ENCODE results near the gene PERM1. TPM values are rescaled to one million over a fixed set of nuclear protein-coding genes. Genes with fewer than 3 reads are reported as not detected.

Gene PERM1
- total and polyA plus RNA-seq, 2 of the 8 experiments (the other 6 are each of a cell fraction or from before 2014, with no cell fraction given) = not detected

GRCh38 chr1:973459-974292 is 8.2 kb downstream of the PERM1 start:
- peaks cover 5% of the 10 kb centered on the region; the same call in 1 of the 2 replicates for H3K23me2 ChIP-seq (ENCODE audit: low read depth, low read length)
- H3K27me3 ChIP-seq (replicated peaks in 1 of 4; ENCODE audit: control insufficient read depth in 3 of 4, extremely low read depth in 1 of 4, insufficient read depth in 3 of 4, low read length in 3 of 4) = peaks cover 0 to 38% (median 24%) of the 10 kb centered on the region in 4 experiments; a peak in 6 of 7 replicates
- H3K4me1 ChIP-seq (replicated peaks in 1 of 4; ENCODE audit: control insufficient read depth in 3 of 4, insufficient read depth in 4 of 4, low read length in 3 of 4) = peaks cover 0 to 15% (median 5%) of the 10 kb centered on the region in 4 experiments; a peak in 4 of 7 replicates
- no peak overlapping the region for H2BK20ac ChIP-seq (ENCODE audit: low read length)
- H4K20me1 ChIP-seq (replicated peaks in 1 of 2; ENCODE audit: control insufficient read depth in 1 of 2, insufficient read depth in 2 of 2, low read length in 2 of 2) = peaks cover 0 to 13% of the 10 kb centered on the region in 2 experiments
- H3K79me1 ChIP-seq (ENCODE audit: low read depth, low read length) = no peaks in the 10 kb centered on the region; the same call in 1 of the 2 replicates
- no peak overlapping the region for H3K27ac ChIP-seq (ENCODE audit: low read depth, low read length)
- no peak overlapping the region for H3K14ac ChIP-seq (ENCODE audit: insufficient read length)
- no peak overlapping the region for H2BK5ac ChIP-seq (ENCODE audit: low read depth, low read length)
- H2BK12ac ChIP-seq (ENCODE audit: low read depth, low read length) = no peak overlapping the region
- no peak overlapping the region for H3K9ac ChIP-seq (replicated peaks in 1 of 4; ENCODE audit: extremely low read depth in 1 of 4, low read depth in 3 of 4, low read length in 3 of 4)
- no peak overlapping the region for H4K91ac ChIP-seq (replicated peaks; ENCODE audit: insufficient read length, low read length)
- H3K4me3 ChIP-seq (ENCODE audit: extremely low read depth in 1 of 4, insufficient read depth in 2 of 4, low read depth in 3 of 4, low read length in 4 of 4) = no peak overlapping the region
- H3K4me2 ChIP-seq (ENCODE audit: insufficient read depth in 1 of 2, low read depth in 2 of 2, low read length in 2 of 2) = no peak overlapping the region
- no peak overlapping the region for H2BK120ac ChIP-seq (replicated peaks; ENCODE audit: low read depth, low read length)
- ChIA-PET CTCF (ENCODE audit: partially characterized antibody) (interaction anchor here (0.9 to 7.0 kb wide), 4 partner anchors 10 to 89 kb away, joined by 3 to 53 read pairs (median 8); partner anchors contain the start of gene PERM1), POLR2A (ENCODE audit: partially characterized antibody) (interaction anchor here (1.5 kb wide), 1 partner anchor 30 kb away, joined by 3 read pairs; no protein-coding TSS in a partner anchor)
- no peak overlapping the region for H3K23ac ChIP-seq (ENCODE audit: insufficient read length)
- no peak overlapping the region for H4K5ac ChIP-seq (ENCODE audit: insufficient read length, low read depth, low read length)
- no peak for FAIRE-seq
- no peak overlapping the region for H3K18ac ChIP-seq (ENCODE audit: extremely low read depth, low read length)
- no peak overlapping the region for H2AFZ ChIP-seq (ENCODE audit: low read length)
- peaks cover 0 to 3% of the 10 kb centered on the region in 2 experiments; a peak in 1 of 4 replicates for H3K79me2 ChIP-seq (ENCODE audit: control insufficient read depth in 1 of 2, insufficient read depth in 2 of 2, low read length in 2 of 2)
- H3K36me3 ChIP-seq (ENCODE audit: control insufficient read depth in 2 of 4, insufficient read depth in 4 of 4, low read length in 3 of 4) = no peaks in the 10 kb centered on the region
- H3K4ac ChIP-seq (replicated peaks; ENCODE audit: insufficient read length, low read depth, low read length) = no peak overlapping the region
- H4K8ac ChIP-seq (ENCODE audit: extremely low read depth, insufficient read depth, low read length) = no peak overlapping the region
- 76% methylated on average over 18 of the region's 28 CpGs; no CpG with 5 or more reads in 1 of the 2 experiments for WGBS, 2 experiments (ENCODE audit: extremely low coverage in 1 of 2, insufficient coverage in 1 of 2, insufficient read length in 1 of 2, insufficient replicate concordance in 2 of 2, low coverage in 1 of 2, low lambda C conversion rate in 2 of 2, missing lambda C conversion rate in 1 of 2)
- no peak for DNase-seq (ENCODE audit: low read depth in 1 of 2, low spot score in 2 of 2)
- no peaks in the 10 kb centered on the region for H3K9me3 ChIP-seq (ENCODE audit: insufficient read depth in 2 of 2, low read depth in 1 of 2, low read length in 1 of 2)
- no peak overlapping the region for H3K56ac ChIP-seq (replicated peaks; ENCODE audit: insufficient read length, low read depth, low read length)
- H2BK15ac ChIP-seq (ENCODE audit: low read length) = no peak overlapping the region
- H2AK5ac ChIP-seq (ENCODE audit: low read depth, low read length) = no peak overlapping the region
- TF ChIP-seq TAF7 (optimal IDR thresholded peaks at IDR 0.05; ENCODE audit: borderline replicate concordance, low read depth, low read length) = no peak
- no peak for TF ChIP-seq CHD1 (IDR thresholded peaks at IDR 0.05; ENCODE audit: low read depth, low read length)
- no peak for TF ChIP-seq POLR2AphosphoS5 (IDR thresholded peaks at IDR 0.05; ENCODE audit: low read depth, low read length)
- TF ChIP-seq HDAC2 (IDR thresholded peaks at IDR 0.05; ENCODE audit: borderline replicate concordance in 1 of 2, low read depth in 2 of 2, low read length in 2 of 2) = no peak
- no peak for TF ChIP-seq BRCA1 (IDR thresholded peaks at IDR 0.05; ENCODE audit: low read depth, low read length)
- no peak for TF ChIP-seq ATF3 (IDR thresholded peaks at IDR 0.05; ENCODE audit: insufficient read depth, low read depth, low read length)
- no peak for TF ChIP-seq SAP30 (IDR thresholded peaks at IDR 0.05; ENCODE audit: insufficient read depth, insufficient replicate concordance, low read length)
- TF ChIP-seq HDAC6 (IDR thresholded peaks at IDR 0.05; ENCODE audit: low read depth, low read length) = no peak
- TF ChIP-seq NANOG (IDR thresholded peaks at IDR 0.05; ENCODE audit: insufficient read depth, low read depth, low read length, poor library complexity, severe bottlenecking) = no peak
- no peak for TF ChIP-seq GABPA (IDR thresholded peaks at IDR 0.05; ENCODE audit: borderline replicate concordance, insufficient read depth, low read length)
